UCSD-AML1 (cell line): ENCODE measurements around the gene CCDC177.

Source experiments
- DNase-seq: peaks from one replicate; lab custom pipeline; 2025; ENCODE audit not compliant: unreplicated experiment; lab: John Stamatoyannopoulos, UW

The CCDC177 gene

DNA sequence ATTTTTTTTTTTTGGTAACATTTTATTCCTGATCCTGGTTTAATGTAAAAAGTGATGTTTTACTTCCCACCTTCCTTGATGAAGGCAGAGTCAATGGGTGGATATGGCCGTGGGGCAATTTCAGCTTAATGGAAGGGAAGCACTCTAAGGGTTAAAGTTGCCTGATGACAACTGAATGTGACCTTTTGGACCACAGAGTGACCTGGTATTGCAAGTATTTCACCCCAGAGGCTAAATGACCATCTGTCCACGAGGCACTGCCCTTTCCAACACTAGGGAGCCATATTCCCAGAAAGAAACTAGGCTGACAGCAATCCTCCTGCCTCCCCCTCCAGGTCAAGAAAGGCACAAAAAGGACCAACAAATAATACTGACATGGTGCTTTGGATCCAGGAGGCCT lies 4.8 kb downstream of the CCDC177 start:
- no peak for DNase-seq

DNA sequence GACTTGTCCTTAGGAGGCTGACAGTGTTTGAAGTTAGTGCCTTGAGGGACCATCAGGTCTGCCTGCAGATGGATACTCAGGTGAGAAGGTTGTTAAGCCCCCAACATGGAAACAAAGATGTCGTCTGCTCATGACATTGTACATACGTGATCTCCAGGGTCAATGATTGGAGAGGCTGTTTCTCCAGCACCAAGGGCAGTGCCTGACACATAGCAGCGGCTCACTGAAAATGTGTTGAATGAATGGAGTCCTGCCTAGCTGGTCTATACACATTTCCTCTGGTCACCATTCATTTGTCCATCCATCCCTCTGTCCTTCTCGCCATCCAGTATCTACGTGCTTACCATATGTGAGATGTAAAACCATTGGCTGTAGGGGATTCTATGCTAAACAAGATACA lies 7.1 kb downstream of the CCDC177 start:
- no peak for DNase-seq

DNA sequence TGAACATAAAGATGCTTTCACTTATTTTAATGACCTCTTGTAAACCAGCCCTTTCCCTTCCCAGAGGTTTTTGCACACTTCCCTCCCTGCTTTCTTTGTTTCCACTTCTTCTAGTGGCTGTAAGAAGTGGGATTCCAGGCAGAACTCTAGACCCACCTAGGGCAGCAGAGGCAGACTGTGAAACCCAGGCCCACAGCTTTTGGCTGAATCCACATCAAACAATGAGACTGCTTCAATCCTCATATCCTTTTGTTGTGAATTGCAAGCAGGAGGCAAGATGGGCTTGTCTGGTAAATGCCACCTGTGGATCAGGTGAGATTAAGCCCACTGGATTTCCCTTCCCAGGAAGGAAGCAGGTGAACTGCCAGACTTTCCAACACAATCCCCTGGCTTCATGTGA lies 12.8 kb downstream of the CCDC177 start:
- DNase-seq, result no peak

GRCh38 chr14:69560826-69561225 lies 13.8 kb downstream of the CCDC177 start:
- no peak for DNase-seq

- DNase-seq, result no peak
These were observed 15.1 kb downstream of the CCDC177 start for GRCh38 chr14:69559581-69560011.

DNA sequence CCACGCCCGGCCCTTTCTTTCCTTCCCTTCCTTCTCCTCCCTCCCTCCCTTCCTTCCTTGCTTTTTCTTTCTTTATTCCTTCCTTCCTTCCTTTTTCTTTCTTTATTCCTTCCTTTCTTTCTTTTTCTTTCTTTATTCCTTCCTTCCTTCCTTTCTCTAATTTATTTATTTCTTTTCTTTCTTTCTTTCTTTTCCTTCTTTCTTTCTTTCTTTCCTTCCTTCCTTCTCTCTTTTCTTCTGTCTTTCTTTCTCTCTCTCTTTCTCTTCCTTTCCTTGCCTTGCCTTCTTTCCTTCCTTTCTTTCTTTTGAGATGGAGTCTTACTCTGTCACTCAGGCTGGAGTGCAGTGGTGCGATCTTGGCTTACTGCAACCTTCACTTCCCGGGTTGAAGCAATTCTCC lies 15.9 kb downstream of the CCDC177 start:
- DNase-seq, result no peak

- no peak for DNase-seq
These were observed 20.2 kb downstream of the CCDC177 start for GRCh38 chr14:69554500-69554899.

DNA sequence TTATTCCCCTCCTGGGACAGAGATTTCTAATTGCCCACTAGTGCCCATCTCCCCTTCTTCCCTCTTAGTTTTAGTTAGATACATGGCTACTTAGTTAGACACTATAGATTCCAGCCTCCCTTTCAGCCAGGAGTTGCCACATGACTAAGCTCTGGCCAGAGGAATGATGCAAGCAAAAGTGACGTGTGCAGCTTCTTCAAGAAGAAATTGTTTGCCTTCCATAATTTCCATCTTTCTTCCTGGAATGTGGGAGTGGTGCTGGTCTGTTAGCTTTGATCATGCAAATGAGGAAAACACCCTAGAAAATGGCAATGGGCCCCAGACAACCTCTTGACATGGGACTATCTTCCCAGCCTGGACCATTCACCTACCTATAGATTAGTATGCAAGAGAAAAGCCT lies 21.4 kb downstream of the CCDC177 start:
- DNase-seq, result no peak

DNA sequence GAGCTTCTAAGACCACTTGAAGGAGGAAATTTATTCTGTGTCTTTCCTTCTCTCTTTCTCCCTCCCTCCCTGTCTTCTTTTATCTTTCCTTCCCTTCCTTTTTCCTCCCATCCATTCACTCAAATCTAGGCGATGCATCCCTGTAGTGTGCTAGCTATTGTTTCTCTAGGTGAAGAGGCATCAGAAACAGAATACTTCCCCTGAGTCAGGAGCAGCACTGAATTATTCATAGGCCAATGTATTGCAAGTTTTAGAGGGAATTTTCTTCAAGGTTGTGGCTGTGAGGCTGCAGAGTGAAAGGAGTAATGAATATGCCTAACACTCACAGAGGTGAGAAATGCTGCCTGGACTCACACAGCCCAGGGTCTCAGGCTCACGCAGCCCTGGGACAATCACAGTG lies 23.2 kb downstream of the CCDC177 start:
- no peak for DNase-seq

DNA sequence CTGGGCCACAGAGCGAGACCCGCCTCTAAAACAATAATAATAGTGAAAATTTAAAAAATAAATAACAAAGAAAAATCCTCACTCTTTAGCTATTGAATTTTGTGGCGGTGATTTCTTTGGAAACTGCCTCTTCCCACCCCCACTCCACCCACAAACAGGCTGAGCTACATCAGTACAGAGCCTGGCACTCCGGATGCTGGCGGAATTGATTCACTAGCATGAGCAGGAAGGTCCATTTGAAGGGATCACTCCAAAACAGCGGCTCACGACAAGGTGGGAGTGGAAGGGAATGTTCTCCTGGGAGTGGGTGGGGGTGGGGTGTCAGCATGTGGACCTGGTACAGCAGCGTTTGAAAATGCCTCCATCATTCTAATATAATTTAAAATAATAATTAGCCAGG lies 26.1 kb downstream of the CCDC177 start:
- DNase-seq, result no peak

DNA sequence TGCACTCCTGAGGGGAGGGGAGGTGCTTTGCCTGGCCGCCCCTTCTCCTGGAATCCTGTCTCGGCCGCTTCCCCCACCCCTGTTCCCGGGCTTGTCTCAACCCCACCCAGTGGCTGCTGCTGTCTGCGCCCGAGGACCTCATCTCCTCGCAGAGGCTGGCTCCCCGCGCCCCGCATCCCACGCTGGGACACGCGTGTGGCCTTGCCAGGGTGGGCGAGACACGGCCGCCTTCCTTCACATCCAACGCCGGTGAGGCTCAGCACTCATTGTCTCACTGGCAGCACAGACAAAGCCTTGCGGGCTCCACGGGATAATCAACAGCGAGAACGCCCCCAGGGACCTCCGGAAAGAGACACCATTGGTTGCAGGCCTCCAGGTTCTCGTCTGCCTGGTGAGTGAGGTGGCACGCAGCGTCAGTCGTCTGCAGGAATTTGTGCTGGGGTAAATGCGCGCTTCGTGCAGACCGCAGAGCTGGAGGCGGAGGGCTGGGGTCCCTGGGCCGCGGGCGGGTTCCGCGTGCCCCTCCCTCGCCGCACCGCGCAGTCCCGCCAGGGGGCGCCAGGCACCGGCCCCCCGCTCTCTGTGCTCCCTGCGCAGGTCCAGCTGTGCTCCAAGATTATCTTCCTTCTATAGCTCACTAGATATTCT lies 26.8 kb downstream of the CCDC177 start:
- DNase-seq, result no peak

DNA sequence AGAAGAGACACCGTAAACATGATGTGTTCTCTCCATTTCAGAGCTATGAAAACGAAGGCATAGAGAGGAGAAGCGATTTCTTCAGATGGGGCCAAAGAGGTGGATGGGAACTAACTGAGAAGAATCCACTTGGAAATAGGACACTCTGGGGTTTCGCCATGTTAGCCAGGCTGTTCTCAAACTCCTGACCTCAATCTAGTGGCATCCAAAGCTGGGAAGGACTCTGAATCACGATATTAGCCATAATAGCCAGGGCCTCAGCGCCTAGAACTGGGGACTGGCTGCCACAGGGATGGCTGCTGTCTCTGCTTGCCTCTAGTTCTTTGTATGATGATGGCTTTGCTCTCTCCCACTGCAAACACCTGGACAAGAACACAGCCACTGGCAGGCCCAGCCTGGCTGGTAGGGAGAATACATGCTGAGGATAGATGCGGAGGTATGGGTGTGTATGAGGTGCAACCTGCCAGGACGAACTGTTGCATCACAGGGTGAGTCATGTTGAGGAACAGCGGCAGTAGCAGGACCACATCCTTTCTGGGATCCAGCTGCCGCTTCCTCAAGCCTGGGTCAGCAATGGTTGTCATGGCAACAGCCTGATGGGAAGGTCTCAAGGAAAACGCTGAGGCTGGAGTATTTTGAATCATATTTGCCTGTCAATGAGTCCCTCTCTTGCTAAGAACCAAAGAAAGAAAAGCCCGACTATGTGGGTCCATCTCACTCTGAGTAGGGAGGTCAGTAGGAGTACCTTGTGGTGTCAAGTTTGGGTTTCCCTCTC lies 31.1 kb downstream of the CCDC177 start:
- DNase-seq, result peak; percentile 71

- DNase-seq, result no peak
These were observed 32.4 kb downstream of the CCDC177 start for GRCh38 chr14:69542311-69542710.

- DNase-seq, result no peak
These were observed 33.9 kb downstream of the CCDC177 start for GRCh38 chr14:69540654-69541335.

DNA sequence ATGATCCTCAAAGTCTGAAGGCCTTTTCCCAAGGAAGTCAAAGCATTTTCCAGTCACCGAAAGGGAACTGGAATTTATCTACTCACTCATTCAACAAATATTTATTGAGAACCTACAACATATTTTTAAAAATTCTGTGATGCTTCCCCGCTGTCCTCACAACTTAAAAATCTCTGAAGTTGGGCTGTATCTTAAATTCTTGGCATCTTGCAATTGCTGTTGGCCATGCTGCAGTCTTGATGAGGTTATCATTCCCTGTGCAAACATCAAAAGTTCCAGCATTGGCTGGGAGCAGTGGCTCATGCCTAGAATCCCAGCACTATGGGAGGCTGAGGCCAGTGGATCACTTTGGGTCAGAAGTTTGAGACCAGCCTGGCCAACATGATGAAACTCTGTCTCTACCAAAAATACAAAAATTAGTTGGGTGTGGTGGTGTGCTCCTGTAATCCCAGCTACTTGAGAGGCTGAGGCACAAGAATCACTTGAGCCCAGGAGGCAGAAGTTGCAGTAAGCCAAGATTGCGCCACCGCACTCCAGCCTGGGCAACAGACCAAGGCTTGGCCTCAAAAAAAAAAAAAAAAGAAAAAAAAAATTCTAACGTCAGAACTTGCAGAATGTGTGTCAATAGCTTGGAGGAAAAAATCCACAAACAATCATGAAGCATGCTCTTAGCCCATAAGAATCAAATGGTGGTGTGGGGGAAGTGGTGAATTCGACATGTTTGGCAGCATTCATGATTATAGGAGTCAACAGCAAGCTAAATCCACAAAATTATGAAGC lies 34.9 kb downstream of the CCDC177 start:
- no peak for DNase-seq

- DNase-seq, result no peak
These were observed 35.9 kb downstream of the CCDC177 start for GRCh38 chr14:69538766-69539165.

GRCh38 chr14:69537900-69538299 lies 36.8 kb downstream of the CCDC177 start:
- DNase-seq, result no peak

- DNase-seq, result no peak
These were observed 37.7 kb downstream of the CCDC177 start for GRCh38 chr14:69536971-69537370.

GRCh38 chr14:69535230-69535848 lies 39.3 kb downstream of the CCDC177 start:
- DNase-seq, result peak; percentile 24

- no peak for DNase-seq
These were observed 41.9 kb downstream of the CCDC177 start for GRCh38 chr14:69532561-69533340.
